CD14-positive monocyte (primary cell): ENCODE measurements around the gene PNPO. TPM values are rescaled to one million over a fixed set of nuclear protein-coding genes. Genes with fewer than 3 reads are reported as not detected.

Source experiments
- DNase-seq, 3 donors: peaks; one replicate each; pipeline ENCODE4 v3.0.0-alpha.2; 2011 to 2022
- H2AFZ ChIP-seq: 2 replicates; pipeline ENCODE4 v1.6.0; 2012; ENCODE audit warnings: mild to moderate bottlenecking, low read depth, low read length, inconsistent platforms; ENCODE audit not compliant: insufficient read depth, poor library complexity, severe bottlenecking
- H3K27ac ChIP-seq, 2 donors: 1 replicate in 1 of 2; 2 replicates in 1 of 2; pipeline ENCODE4 v1.5.1; 2012 to 2013; ENCODE audit warnings: low read length in 2 of 2, control low read depth in 1 of 2, inconsistent platforms in 1 of 2, low read depth in 1 of 2, mild to moderate bottlenecking in 1 of 2
- H3K27me3 ChIP-seq, 2 donors: one replicate each; pipeline versions ENCODE4 v1.6.0 to v1.6.1; 2011 to 2013; ENCODE audit warnings: low read length in 2 of 2; ENCODE audit not compliant: control insufficient read depth in 2 of 2, insufficient read depth in 2 of 2
- H3K36me3 ChIP-seq, 2 donors: replicated peaks in 1 of 2; 1 replicate in 1 of 2; 2 replicates in 1 of 2; pipeline versions ENCODE4 v1.5.1 to v1.6.1; 2012 to 2013; ENCODE audit warnings: low read length in 2 of 2, control low read depth in 1 of 2, inconsistent platforms in 1 of 2, mild to moderate bottlenecking in 1 of 2; ENCODE audit not compliant: insufficient read depth in 2 of 2, control insufficient read depth in 1 of 2
- H3K4me1 ChIP-seq, 2 donors: 1 replicate in 1 of 2; 2 replicates in 1 of 2; pipeline versions ENCODE4 v1.5.1 to v1.6.1; 2012 to 2013; ENCODE audit warnings: low read length in 2 of 2, control low read depth in 1 of 2, inconsistent platforms in 1 of 2, mild to moderate bottlenecking in 1 of 2, moderate library complexity in 1 of 2; ENCODE audit not compliant: insufficient read depth in 2 of 2, control insufficient read depth in 1 of 2
- H3K4me2 ChIP-seq: replicated peaks from 2 replicates; pipeline ENCODE3; 2012; ENCODE audit warnings: low read length, moderate library complexity, mild to moderate bottlenecking; ENCODE audit not compliant: poor library complexity, severe bottlenecking; ENCODE audit errors: extremely low read depth
- H3K4me3 ChIP-seq, 3 experiments: fragments of 200-600 bp in 1 of 3; sonication (generic) in 1 of 3; replicated peaks in 1 of 3; 1 replicate in 2 of 3; 2 replicates in 1 of 3; pipeline ENCODE4 v1.5.1; 2011 to 2013; ENCODE audit warnings: low read length in 3 of 3, mild to moderate bottlenecking in 3 of 3, control low read depth in 2 of 3, low read depth in 2 of 3, inconsistent platforms in 1 of 3, moderate library complexity in 1 of 3
- H3K79me2 ChIP-seq: 2 replicates; pipeline ENCODE4 v1.6.0; 2012; ENCODE audit warnings: mild to moderate bottlenecking, control low read depth, inconsistent platforms, low read length, moderate library complexity; ENCODE audit not compliant: insufficient read depth
- H3K9ac ChIP-seq: 2 replicates; pipeline ENCODE4 v1.6.0; 2017; ENCODE audit warnings: low read length, mild to moderate bottlenecking; ENCODE audit not compliant: insufficient read depth, poor library complexity, severe bottlenecking
- H3K9me3 ChIP-seq, 2 donors: replicated peaks in 1 of 2; 1 replicate in 1 of 2; 2 replicates in 1 of 2; pipeline versions ENCODE4 v1.5.1 to v1.6.1; 2012 to 2013; ENCODE audit warnings: low read length in 2 of 2, control low read depth in 1 of 2; ENCODE audit not compliant: control insufficient read depth in 1 of 2, insufficient read depth in 1 of 2
- H4K20me1 ChIP-seq: 2 replicates; pipeline ENCODE4 v1.6.0; 2012; ENCODE audit warnings: mild to moderate bottlenecking, low read length, control low read depth, moderate library complexity; ENCODE audit not compliant: insufficient read depth
- H3K27ac Mint-ChIP-seq, 7 donors: one replicate each; pipeline ENCODE4 v1.8.0; 2020; ENCODE audit warnings: mild to moderate bottlenecking in 7 of 7, mixed read lengths in 7 of 7, moderate library complexity in 6 of 7, inconsistent platforms in 2 of 7
- H3K27me3 Mint-ChIP-seq, 3 donors: one replicate each; pipeline ENCODE4 v1.8.0; 2021 to 2022; ENCODE audit warnings: low read depth in 3 of 3, mild to moderate bottlenecking in 3 of 3, mixed read lengths in 3 of 3, moderate library complexity in 3 of 3, inconsistent platforms in 1 of 3
- H3K36me3 Mint-ChIP-seq, 2 donors: one replicate each; pipeline ENCODE4 v1.8.0; 2020; ENCODE audit warnings: mixed read lengths in 2 of 2, inconsistent platforms in 1 of 2, mild to moderate bottlenecking in 1 of 2
- H3K4me1 Mint-ChIP-seq: one replicate; pipeline ENCODE4 v1.8.0; 2020; ENCODE audit warnings: mild to moderate bottlenecking, mixed read lengths
- H3K4me3 Mint-ChIP-seq, 2 donors: one replicate each; pipeline ENCODE4 v1.8.0; 2020; ENCODE audit warnings: mild to moderate bottlenecking in 2 of 2, mixed read lengths in 2 of 2, moderate library complexity in 1 of 2
- H3K9me3 Mint-ChIP-seq, 7 donors: one replicate each; pipeline ENCODE4 v1.8.0; 2020 to 2022; ENCODE audit warnings: mixed read lengths in 7 of 7, mild to moderate bottlenecking in 6 of 7, moderate library complexity in 6 of 7, inconsistent platforms in 2 of 7
- CTCF ChIP-seq: fragments of 200-600 bp; IDR thresholded peaks from one replicate; pipeline ENCODE4 v1.8.0; 2022; ENCODE audit warnings: antibody characterized with exemption, mild to moderate bottlenecking
- WGBS: methylation state at CpG from one replicate; pipeline ENCODE4 v1.1.5; 2013; ENCODE audit warnings: missing lambda C conversion rate; ENCODE audit not compliant: insufficient coverage; 5-methylcytosine and 5-hydroxymethylcytosine counted together
- intact Hi-C, 2 donors: fragments of 100-400 bp; cut with micrococcal nuclease; formaldehyde crosslinking; loops; one replicate each; pipeline versions ENCODE4 v1.15.0 to v1.15.1; 2023
- polyA plus RNA-seq, 3 donors: library from polyadenylated mRNA; depleted of rRNA in 1 of 3; unstranded in 2 of 3; stranded (reverse) in 1 of 3; fragments of 300-500 nt in 2 of 3; fragments of >200 nt in 1 of 3; fragmentation: Illumina TruSeq in 2 of 3; gene quantifications; 1 replicate in 2 of 3; 2 replicates in 1 of 3; pipeline ENCODE4 v1.2.3, GENCODE V29; 2012 to 2021

Gene PNPO
- polyA plus RNA-seq, 3 donors: 13.2 to 34.2 (median 29.7) TPM

- WGBS: 90% methylated on average over 2 of the region's 14 CpGs
- H3K9me3 Mint-ChIP-seq: no peaks in the 10 kb centered on the region
Observed at GRCh38 chr17:47990962-47991731, 49.8 kb downstream of the PNPO start.

GRCh38 chr17:47992216-47992615 is 50.8 kb downstream of the PNPO start:
- Histone ChIP-seq H2AFZ (no peak overlapping the region), H3K4me2 (no peak overlapping the region), H3K27me3 (peaks cover 0 to 5% of the 10 kb centered on the region in 2 donors), H3K9ac (no peak overlapping the region), H4K20me1 (no peaks in the 10 kb centered on the region), H3K4me1 (no peaks in the 10 kb centered on the region), H3K4me3 (no peak overlapping the region), H3K79me2 (no peaks in the 10 kb centered on the region), H3K9me3 (no peaks in the 10 kb centered on the region), H3K27ac (no peak overlapping the region), H3K36me3 (no peaks in the 10 kb centered on the region)
- Mint-ChIP-seq H3K27me3 (peaks cover 2 to 15% (median 7%) of the 10 kb centered on the region in 3 donors), H3K4me1 (peaks cover 8% of the 10 kb centered on the region), H3K9me3 (no peaks in the 10 kb centered on the region), H3K36me3 (peaks cover 0 to 2% of the 10 kb centered on the region in 2 donors), H3K27ac (no peak overlapping the region), H3K4me3 (no peak overlapping the region)
- 100% methylated on average over 1 of the region's 4 CpGs for WGBS
- intact Hi-C loops: no loop called here
- DNase-seq: no peak
- TF ChIP-seq CTCF: no peak

More at GRCh38 chr17:47990962-47991731, 49.8 kb downstream of the PNPO start:
- Mint-ChIP-seq H3K4me3 (no peak overlapping the region), H3K4me1 (peaks cover 9% of the 10 kb centered on the region), H3K27me3 (peaks cover 2 to 13% (median 7%) of the 10 kb centered on the region in 3 donors), H3K36me3 (peaks cover 3 to 9% of the 10 kb centered on the region in 2 donors), H3K27ac (no peak overlapping the region)
- Histone ChIP-seq H4K20me1 (no peaks in the 10 kb centered on the region), H3K27me3 (peaks cover 0 to 5% of the 10 kb centered on the region in 2 donors), H3K4me3 (no peak overlapping the region), H3K4me2 (no peak overlapping the region), H2AFZ (no peak overlapping the region), H3K9me3 (no peaks in the 10 kb centered on the region), H3K36me3 (no peaks in the 10 kb centered on the region), H3K79me2 (no peaks in the 10 kb centered on the region), H3K27ac (no peak overlapping the region), H3K9ac (no peak overlapping the region), H3K4me1 (no peaks in the 10 kb centered on the region)
- DNase-seq: no peak
- intact Hi-C loops: no loop called here
- TF ChIP-seq CTCF: no peak
